Loucy (cell line): ENCODE data around the gene GSKIP.

ENCODE experiments used
- H2AFZ ChIP-seq: fragments of 200-600 bp; sonication (generic); 2 replicates; pipeline ENCODE4 v1.6.0; 2016; ENCODE audit warnings: antibody characterized with exemption, mild to moderate bottlenecking, low read length, moderate library complexity
- H3F3A ChIP-seq: fragments of 200-600 bp; 2 replicates; pipeline ENCODE4 v1.6.0; 2016; ENCODE audit warnings: antibody characterized with exemption, low read depth, mild to moderate bottlenecking
- H3K27me3 ChIP-seq: fragments of 200-600 bp; sonication (generic); 2 replicates; pipeline ENCODE4 v1.6.1; 2014; ENCODE audit warnings: low read length, mild to moderate bottlenecking; ENCODE audit not compliant: insufficient read depth, poor library complexity, severe bottlenecking
- H3K36me3 ChIP-seq: fragments of 200-600 bp; sonication (generic); 2 replicates; pipeline ENCODE4 v1.6.1; 2016; ENCODE audit warnings: low read length; ENCODE audit not compliant: insufficient read depth
- H3K4me1 ChIP-seq: fragments of 200-600 bp; sonication (generic); 2 replicates; pipeline ENCODE4 v1.5.1; 2014; ENCODE audit warnings: low read length, mild to moderate bottlenecking; ENCODE audit not compliant: insufficient read depth, poor library complexity, severe bottlenecking
- H3K4me2 ChIP-seq: fragments of 200-600 bp; sonication (generic); 2 replicates; pipeline ENCODE4 v1.6.0; 2014; ENCODE audit warnings: antibody characterized with exemption, low read length, low read depth, mild to moderate bottlenecking; ENCODE audit not compliant: poor library complexity, severe bottlenecking
- H3K4me3 ChIP-seq: fragments of 200-600 bp; sonication (generic); 2 replicates; pipeline ENCODE4 v1.5.1; 2014; ENCODE audit warnings: low read length, mild to moderate bottlenecking, mixed read lengths; ENCODE audit not compliant: poor library complexity, severe bottlenecking
- H3K79me2 ChIP-seq: fragments of 200-600 bp; sonication (generic); 2 replicates; pipeline ENCODE4 v1.6.1; 2014; ENCODE audit warnings: low read length; ENCODE audit not compliant: insufficient read depth
- H3K9ac ChIP-seq: fragments of 200-600 bp; sonication (generic); 2 replicates; pipeline ENCODE4 v1.6.0; 2014; ENCODE audit warnings: mild to moderate bottlenecking, low read depth, low read length, moderate library complexity; ENCODE audit not compliant: poor library complexity, severe bottlenecking
- H3K9me2 ChIP-seq: fragments of 200-600 bp; sonication (generic); replicated peaks from 2 replicates; pipeline ENCODE4 v1.6.1; 2016; ENCODE audit warnings: low read depth, low read length, mixed read lengths
- H3K9me3 ChIP-seq: fragments of 200-600 bp; sonication (generic); 2 replicates; pipeline ENCODE4 v1.6.1; 2014; ENCODE audit warnings: mild to moderate bottlenecking, antibody characterized with exemption, low read length, low read depth; ENCODE audit not compliant: insufficient read depth
- H4K20me1 ChIP-seq: fragments of 200-600 bp; sonication (generic); 2 replicates; pipeline ENCODE4 v1.6.0; 2014; ENCODE audit warnings: antibody characterized with exemption, low read length, mild to moderate bottlenecking; ENCODE audit not compliant: insufficient read depth, poor library complexity, severe bottlenecking
- EZH2phosphoT487 ChIP-seq: fragments of 200-600 bp; IDR thresholded peaks from 2 replicates; pipeline ENCODE4 v1.6.1; 2018; ENCODE audit warnings: antibody characterized with exemption, mild to moderate bottlenecking, moderate library complexity, borderline replicate concordance
- TF ChIP-seq, protein P1 (sequence below): fragments of 200-600 bp; sonication (generic); conservative IDR thresholded peaks from 2 replicates; pipeline ENCODE4 v1.5.1; 2014; ENCODE audit warnings: mild to moderate bottlenecking, antibody characterized with exemption, low read length

GSKIP gene

DNA sequence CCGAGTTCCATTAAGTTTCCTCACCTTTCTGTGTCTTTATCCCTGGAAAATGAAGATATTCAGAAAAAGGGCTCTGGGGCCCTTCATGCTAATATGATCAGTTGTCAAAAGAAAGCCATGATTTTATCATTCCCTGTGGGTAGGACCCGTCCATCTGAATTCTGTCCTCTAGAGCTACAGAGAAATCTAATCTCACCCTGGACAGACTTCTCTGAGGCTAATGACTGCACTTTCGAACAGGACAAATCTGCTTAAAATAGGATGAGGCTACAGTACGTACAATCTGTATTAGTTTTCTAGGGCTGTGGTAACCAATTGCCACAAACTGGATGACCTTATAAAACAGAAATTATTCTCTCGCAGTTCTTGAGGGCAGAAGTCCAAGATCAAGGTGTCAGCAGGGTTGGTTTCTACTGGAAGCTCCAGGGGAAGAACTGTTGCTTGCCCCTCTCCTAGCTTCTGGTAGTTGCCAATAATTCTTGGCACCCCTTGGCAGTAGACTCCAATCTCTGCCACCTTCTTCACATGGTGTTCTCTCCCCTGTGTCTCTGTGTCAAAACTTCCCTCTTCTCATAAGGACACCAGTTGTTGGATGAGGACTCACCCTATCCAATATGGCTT is 29.9 kb downstream of the GSKIP start:
- Histone ChIP-seq H3K27me3 (no peaks in the 10 kb centered on the region), H3K36me3 (no peaks in the 10 kb centered on the region), H3K4me3 (no peak overlapping the region), H3K79me2 (no peaks in the 10 kb centered on the region), H3F3A (no peaks in the 10 kb centered on the region), H3K4me2 (no peak overlapping the region), H3K9me2 (no peaks in the 10 kb centered on the region), H3K4me1 (peaks cover 4% of the 10 kb centered on the region), H2AFZ (no peak overlapping the region), H3K9ac (no peak overlapping the region), H3K9me3 (no peaks in the 10 kb centered on the region), H4K20me1 (no peaks in the 10 kb centered on the region)
- TF ChIP-seq, protein P1, sequence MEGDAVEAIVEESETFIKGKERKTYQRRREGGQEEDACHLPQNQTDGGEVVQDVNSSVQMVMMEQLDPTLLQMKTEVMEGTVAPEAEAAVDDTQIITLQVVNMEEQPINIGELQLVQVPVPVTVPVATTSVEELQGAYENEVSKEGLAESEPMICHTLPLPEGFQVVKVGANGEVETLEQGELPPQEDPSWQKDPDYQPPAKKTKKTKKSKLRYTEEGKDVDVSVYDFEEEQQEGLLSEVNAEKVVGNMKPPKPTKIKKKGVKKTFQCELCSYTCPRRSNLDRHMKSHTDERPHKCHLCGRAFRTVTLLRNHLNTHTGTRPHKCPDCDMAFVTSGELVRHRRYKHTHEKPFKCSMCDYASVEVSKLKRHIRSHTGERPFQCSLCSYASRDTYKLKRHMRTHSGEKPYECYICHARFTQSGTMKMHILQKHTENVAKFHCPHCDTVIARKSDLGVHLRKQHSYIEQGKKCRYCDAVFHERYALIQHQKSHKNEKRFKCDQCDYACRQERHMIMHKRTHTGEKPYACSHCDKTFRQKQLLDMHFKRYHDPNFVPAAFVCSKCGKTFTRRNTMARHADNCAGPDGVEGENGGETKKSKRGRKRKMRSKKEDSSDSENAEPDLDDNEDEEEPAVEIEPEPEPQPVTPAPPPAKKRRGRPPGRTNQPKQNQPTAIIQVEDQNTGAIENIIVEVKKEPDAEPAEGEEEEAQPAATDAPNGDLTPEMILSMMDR: no peak
- no peak for TF ChIP-seq EZH2phosphoT487

DNA sequence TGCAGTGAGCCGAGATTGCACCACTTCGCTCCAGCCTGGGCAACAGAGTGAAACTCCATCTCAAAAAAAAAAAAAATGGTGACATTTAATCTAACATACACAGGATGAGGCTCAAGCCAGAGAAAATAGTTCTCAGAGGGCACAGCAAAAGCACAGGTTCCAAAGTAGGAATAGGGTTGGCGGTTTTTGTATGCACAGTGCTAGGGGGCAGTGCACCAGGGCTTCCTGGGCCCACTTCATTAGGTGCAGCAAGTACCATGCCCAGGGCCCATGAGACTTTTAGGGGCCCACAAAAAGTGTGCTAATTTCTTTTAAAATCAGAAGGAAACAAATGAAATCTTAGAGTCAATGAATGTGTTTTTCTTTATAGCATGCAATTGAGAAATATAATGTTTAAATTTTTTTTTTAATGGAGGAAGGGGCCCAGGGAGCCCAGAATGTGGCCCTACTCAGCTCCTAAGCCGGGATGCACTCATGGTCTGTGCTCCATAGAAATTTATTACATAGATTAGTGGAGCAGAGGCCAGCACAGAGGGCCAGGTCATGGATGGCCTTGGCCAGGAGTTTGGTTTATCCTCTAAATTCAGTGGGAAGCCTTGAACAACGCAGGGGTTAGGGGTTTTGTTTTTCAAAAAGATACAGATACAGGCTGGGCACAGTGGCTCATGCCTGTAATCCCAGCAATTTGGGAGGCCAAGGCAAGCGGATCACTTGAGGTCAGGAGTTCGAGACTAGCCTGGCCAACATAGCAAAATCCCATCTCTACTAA is 30.9 kb downstream of the GSKIP start:
- TF ChIP-seq, protein P1: no peak
- no peak for TF ChIP-seq EZH2phosphoT487
- Histone ChIP-seq H3F3A (no peaks in the 10 kb centered on the region), H4K20me1 (no peaks in the 10 kb centered on the region), H3K4me1 (peaks cover 4% of the 10 kb centered on the region), H3K36me3 (no peaks in the 10 kb centered on the region), H3K27me3 (no peaks in the 10 kb centered on the region), H3K9me2 (no peaks in the 10 kb centered on the region), H3K9ac (no peak overlapping the region), H2AFZ (no peak overlapping the region), H3K4me3 (no peak overlapping the region), H3K9me3 (no peaks in the 10 kb centered on the region), H3K4me2 (no peak overlapping the region), H3K79me2 (no peaks in the 10 kb centered on the region)

DNA sequence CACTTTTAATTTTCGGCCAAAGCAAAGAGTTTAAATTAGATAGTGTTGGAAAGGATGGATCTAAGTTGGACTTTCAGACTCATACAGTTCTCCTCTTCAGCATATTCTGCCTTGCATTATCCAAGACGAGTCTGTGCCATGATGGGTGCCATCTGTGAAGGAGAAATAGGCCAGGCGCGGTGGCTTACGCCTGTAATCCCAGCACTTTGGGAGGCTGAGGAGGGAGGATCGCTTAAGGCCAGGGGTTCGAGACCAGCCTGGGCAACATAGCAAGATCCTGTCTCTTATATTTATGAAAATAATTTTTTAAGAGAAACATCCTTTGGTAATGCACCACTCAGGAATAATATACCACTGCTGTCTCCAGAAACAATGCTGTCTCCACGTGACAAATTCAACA is 35.1 kb downstream of the GSKIP start:
- Histone ChIP-seq H3K27me3 (no peaks in the 10 kb centered on the region), H3K9me2 (no peaks in the 10 kb centered on the region), H3K4me1 (no peaks in the 10 kb centered on the region), H3K4me2 (no peak overlapping the region), H3K79me2 (no peaks in the 10 kb centered on the region), H3K9ac (no peak overlapping the region), H2AFZ (no peak overlapping the region), H3K4me3 (no peak overlapping the region), H3K36me3 (no peaks in the 10 kb centered on the region), H3F3A (no peaks in the 10 kb centered on the region), H4K20me1 (no peaks in the 10 kb centered on the region), H3K9me3 (no peaks in the 10 kb centered on the region)
- TF ChIP-seq EZH2phosphoT487: no peak
- TF ChIP-seq, protein P1: no peak
